ENCODE data around the gene STK39. TPM values are rescaled to one million over a fixed set of nuclear protein-coding genes. Genes with fewer than 3 reads are reported as not detected.
"Not testable (repeated sequence)": the region's sequence is repeated elsewhere in the genome, so short reads cannot be mapped to it uniquely, and the experiment has no call there.

Gene STK39
- total and polyA plus RNA-seq, 2 donors (not counting 1 experiment from before 2014, with no cell fraction given): 16.7 to 30.1 TPM

- Histone ChIP-seq H4K20me1 (ENCODE audit: control insufficient read depth, extremely low read depth, insufficient read depth, low read length) (no peaks in the 10 kb centered on the region), H2AFZ (ENCODE audit: low read length) (no peak overlapping the region), H3K27ac (ENCODE audit: insufficient read depth, low read length) (no peak overlapping the region), H3K27me3 (ENCODE audit: control insufficient read depth, insufficient read depth, low read length) (no peaks in the 10 kb centered on the region), H3K4me1 (ENCODE audit: control insufficient read depth, extremely low read depth, insufficient read depth, low read length) (peaks cover 4% of the 10 kb centered on the region), H3K79me2 (ENCODE audit: control insufficient read depth, insufficient read depth, low read length) (no peaks in the 10 kb centered on the region), H3K4me3 (replicated peaks in 1 of 4; ENCODE audit: control extremely low read depth in 1 of 4, insufficient read depth in 1 of 4, low read depth in 3 of 4, low read length in 4 of 4) (no peak overlapping the region), H3K9ac (ENCODE audit: insufficient read depth, low read length) (no peak overlapping the region), H3K4me2 (ENCODE audit: extremely low read depth, insufficient read depth, low read length) (no peak overlapping the region), H3K9me3 (ENCODE audit: control insufficient read depth, insufficient read depth, low read depth, low read length) (no peaks in the 10 kb centered on the region), H3K36me3 (ENCODE audit: control insufficient read depth, insufficient read depth, low read length) (peaks cover 5% of the 10 kb centered on the region)
- no peak for DNase-seq (ENCODE audit: low read depth in 2 of 2)
- TF ChIP-seq EZH2 (IDR thresholded peaks at IDR 0.05; ENCODE audit: low read length, missing control alignments): no peak
- TF ChIP-seq, protein P1, sequence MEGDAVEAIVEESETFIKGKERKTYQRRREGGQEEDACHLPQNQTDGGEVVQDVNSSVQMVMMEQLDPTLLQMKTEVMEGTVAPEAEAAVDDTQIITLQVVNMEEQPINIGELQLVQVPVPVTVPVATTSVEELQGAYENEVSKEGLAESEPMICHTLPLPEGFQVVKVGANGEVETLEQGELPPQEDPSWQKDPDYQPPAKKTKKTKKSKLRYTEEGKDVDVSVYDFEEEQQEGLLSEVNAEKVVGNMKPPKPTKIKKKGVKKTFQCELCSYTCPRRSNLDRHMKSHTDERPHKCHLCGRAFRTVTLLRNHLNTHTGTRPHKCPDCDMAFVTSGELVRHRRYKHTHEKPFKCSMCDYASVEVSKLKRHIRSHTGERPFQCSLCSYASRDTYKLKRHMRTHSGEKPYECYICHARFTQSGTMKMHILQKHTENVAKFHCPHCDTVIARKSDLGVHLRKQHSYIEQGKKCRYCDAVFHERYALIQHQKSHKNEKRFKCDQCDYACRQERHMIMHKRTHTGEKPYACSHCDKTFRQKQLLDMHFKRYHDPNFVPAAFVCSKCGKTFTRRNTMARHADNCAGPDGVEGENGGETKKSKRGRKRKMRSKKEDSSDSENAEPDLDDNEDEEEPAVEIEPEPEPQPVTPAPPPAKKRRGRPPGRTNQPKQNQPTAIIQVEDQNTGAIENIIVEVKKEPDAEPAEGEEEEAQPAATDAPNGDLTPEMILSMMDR (conservative IDR thresholded peaks at IDR 0.05 in 1 of 2, IDR thresholded peaks at IDR 0.05 in 1 of 2; ENCODE audit: low read depth in 1 of 2, low read length in 2 of 2): no peak
These were observed 115.0 kb downstream of the STK39 start for GRCh38 chr2:168132389-168132788.

- Histone ChIP-seq H3K4me2 (ENCODE audit: extremely low read depth, insufficient read depth, low read length) (no peak overlapping the region), H4K20me1 (ENCODE audit: control insufficient read depth, extremely low read depth, insufficient read depth, low read length) (no peaks in the 10 kb centered on the region), H3K27me3 (ENCODE audit: control insufficient read depth, insufficient read depth, low read length) (no peaks in the 10 kb centered on the region), H3K9ac (ENCODE audit: insufficient read depth, low read length) (no peak overlapping the region), H3K9me3 (ENCODE audit: control insufficient read depth, insufficient read depth, low read depth, low read length) (no peaks in the 10 kb centered on the region), H3K4me3 (replicated peaks in 1 of 4; ENCODE audit: control extremely low read depth in 1 of 4, insufficient read depth in 1 of 4, low read depth in 3 of 4, low read length in 4 of 4) (no peak overlapping the region), H3K36me3 (ENCODE audit: control insufficient read depth, insufficient read depth, low read length) (peaks cover 5% of the 10 kb centered on the region), H3K79me2 (ENCODE audit: control insufficient read depth, insufficient read depth, low read length) (no peaks in the 10 kb centered on the region), H2AFZ (ENCODE audit: low read length) (no peak overlapping the region), H3K4me1 (ENCODE audit: control insufficient read depth, extremely low read depth, insufficient read depth, low read length) (peaks cover 3% of the 10 kb centered on the region), H3K27ac (ENCODE audit: insufficient read depth, low read length) (no peak overlapping the region)
- no peak for TF ChIP-seq EZH2 (IDR thresholded peaks at IDR 0.05; ENCODE audit: low read length, missing control alignments)
- TF ChIP-seq, protein P1 (conservative IDR thresholded peaks at IDR 0.05 in 1 of 2, IDR thresholded peaks at IDR 0.05 in 1 of 2; ENCODE audit: low read depth in 1 of 2, low read length in 2 of 2): no peak
- no peak for DNase-seq (ENCODE audit: low read depth in 2 of 2)
These were observed 117.0 kb downstream of the STK39 start for GRCh38 chr2:168130346-168130745.

GRCh38 chr2:168127371-168127770, 120.0 kb downstream of the STK39 start:
- Histone ChIP-seq H3K27me3 (ENCODE audit: control insufficient read depth, insufficient read depth, low read length) (no peaks in the 10 kb centered on the region), H3K4me3 (replicated peaks in 1 of 4; ENCODE audit: control extremely low read depth in 1 of 4, insufficient read depth in 1 of 4, low read depth in 3 of 4, low read length in 4 of 4) (no peak overlapping the region), H3K27ac (ENCODE audit: insufficient read depth, low read length) (no peak overlapping the region), H2AFZ (ENCODE audit: low read length) (no peak overlapping the region), H3K36me3 (ENCODE audit: control insufficient read depth, insufficient read depth, low read length) (peaks cover 5% of the 10 kb centered on the region), H3K4me2 (ENCODE audit: extremely low read depth, insufficient read depth, low read length) (no peak overlapping the region), H3K4me1 (ENCODE audit: control insufficient read depth, extremely low read depth, insufficient read depth, low read length) (no peaks in the 10 kb centered on the region), H4K20me1 (ENCODE audit: control insufficient read depth, extremely low read depth, insufficient read depth, low read length) (no peaks in the 10 kb centered on the region), H3K9me3 (ENCODE audit: control insufficient read depth, insufficient read depth, low read depth, low read length) (no peaks in the 10 kb centered on the region), H3K9ac (ENCODE audit: insufficient read depth, low read length) (no peak overlapping the region), H3K79me2 (ENCODE audit: control insufficient read depth, insufficient read depth, low read length) (no peaks in the 10 kb centered on the region)
- TF ChIP-seq, protein P1 (conservative IDR thresholded peaks at IDR 0.05 in 1 of 2, IDR thresholded peaks at IDR 0.05 in 1 of 2; ENCODE audit: low read depth in 1 of 2, low read length in 2 of 2): no peak
- no peak for TF ChIP-seq EZH2 (IDR thresholded peaks at IDR 0.05; ENCODE audit: low read length, missing control alignments)
- DNase-seq (ENCODE audit: low read depth in 2 of 2): no peak

DNA sequence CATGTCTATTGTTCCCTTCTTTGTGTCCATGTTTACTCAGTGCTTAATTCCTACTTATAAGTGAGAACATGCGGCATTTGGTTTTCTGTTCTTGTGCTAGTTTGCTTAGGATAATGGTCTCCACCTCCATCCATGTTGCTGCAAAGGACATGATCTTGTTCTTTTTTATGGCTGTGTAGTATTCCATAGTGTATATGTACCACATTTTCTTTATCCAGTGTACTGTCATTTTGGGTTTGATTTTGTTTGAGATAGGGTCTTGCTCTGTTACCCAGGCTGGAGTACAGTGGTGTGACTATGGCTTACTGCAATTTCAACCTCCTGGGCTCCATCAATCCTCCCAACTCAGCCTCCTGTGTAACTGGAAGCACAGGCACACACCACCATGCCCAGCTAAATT, 125.2 kb downstream of the STK39 start:
- H4K20me1 ChIP-seq (ENCODE audit: control insufficient read depth, extremely low read depth, insufficient read depth, low read length); H3K9ac ChIP-seq (ENCODE audit: insufficient read depth, low read length); H3K36me3 ChIP-seq (ENCODE audit: control insufficient read depth, insufficient read depth, low read length); H3K4me1 ChIP-seq (ENCODE audit: control insufficient read depth, extremely low read depth, insufficient read depth, low read length); H3K4me3 ChIP-seq (replicated peaks in 1 of 4; ENCODE audit: control extremely low read depth in 1 of 4, insufficient read depth in 1 of 4, low read depth in 3 of 4, low read length in 4 of 4); H3K79me2 ChIP-seq (ENCODE audit: control insufficient read depth, insufficient read depth, low read length); H3K27me3 ChIP-seq (ENCODE audit: control insufficient read depth, insufficient read depth, low read length); H3K27ac ChIP-seq (ENCODE audit: insufficient read depth, low read length); DNase-seq (ENCODE audit: low read depth in 2 of 2); H2AFZ ChIP-seq (ENCODE audit: low read length); H3K9me3 ChIP-seq (ENCODE audit: control insufficient read depth, insufficient read depth, low read depth, low read length); H3K4me2 ChIP-seq (ENCODE audit: extremely low read depth, insufficient read depth, low read length): not testable (repeated sequence)

All from fibroblast of lung (primary cell).